ENCODE results near the gene FHOD3.

FHOD3 gene

GRCh38 chr18:36492604-36493329 lies 195.3 kb downstream of the FHOD3 start:
- no peak for DNase-seq

- DNase-seq: peak; percentile 63
Observed at GRCh38 chr18:36493349-36494159, 196.0 kb downstream of the FHOD3 start.

- DNase-seq: no peak
Observed at GRCh38 chr18:36494160-36494437, 196.6 kb downstream of the FHOD3 start.

GRCh38 chr18:36496022-36496421 lies 198.5 kb downstream of the FHOD3 start:
- no peak for DNase-seq

- DNase-seq: no peak
Observed at GRCh38 chr18:36499938-36500337, 202.4 kb downstream of the FHOD3 start.

GRCh38 chr18:36501100-36501499 lies 203.6 kb downstream of the FHOD3 start:
- peak; percentile 55 for DNase-seq

GRCh38 chr18:36503477-36503876 lies 206.0 kb downstream of the FHOD3 start:
- no peak for DNase-seq

GRCh38 chr18:36504928-36505327 lies 207.4 kb downstream of the FHOD3 start:
- no peak for DNase-seq

GRCh38 chr18:36505665-36506064 lies 208.2 kb downstream of the FHOD3 start:
- DNase-seq: no peak

- DNase-seq: peak; percentile 39
Observed at GRCh38 chr18:36509646-36510197, 212.2 kb downstream of the FHOD3 start.

- peak; percentile 69 for DNase-seq
Observed at GRCh38 chr18:36511791-36512352, 214.4 kb downstream of the FHOD3 start.

GRCh38 chr18:36513556-36513955 lies 216.0 kb downstream of the FHOD3 start:
- DNase-seq: no peak

GRCh38 chr18:36514778-36515177 lies 217.3 kb downstream of the FHOD3 start:
- DNase-seq: no peak

GRCh38 chr18:36516258-36516657 lies 218.7 kb downstream of the FHOD3 start:
- DNase-seq: no peak

- no peak for DNase-seq
Observed at GRCh38 chr18:36516726-36517125, 219.2 kb downstream of the FHOD3 start.

GRCh38 chr18:36518839-36519238 lies 221.3 kb downstream of the FHOD3 start:
- DNase-seq: no peak

GRCh38 chr18:36519358-36519757 lies 221.8 kb downstream of the FHOD3 start:
- no peak for DNase-seq

- no peak for DNase-seq
Observed at GRCh38 chr18:36522509-36522908, 225.0 kb downstream of the FHOD3 start.

- no peak for DNase-seq
Observed at GRCh38 chr18:36525913-36526312, 228.4 kb downstream of the FHOD3 start.

- DNase-seq: no peak
Observed at GRCh38 chr18:36526611-36527010, 229.1 kb downstream of the FHOD3 start.

GRCh38 chr18:36527051-36527450 lies 229.5 kb downstream of the FHOD3 start:
- no peak for DNase-seq

- DNase-seq: no peak
Observed at GRCh38 chr18:36527740-36528455, 230.4 kb downstream of the FHOD3 start.

- no peak for DNase-seq
Observed at GRCh38 chr18:36529747-36530146, 232.2 kb downstream of the FHOD3 start.

Measured in DMS79 treated with DMSO at 0.1 percent for 48 hours (cell line).